Panc1 (cell line): Measurements from ENCODE around the gene HES5.

Source experiments
- POLR2AphosphoS5 ChIP-seq: IDR thresholded peaks from 2 replicates; pipeline ENCODE4 v1.6.1; 2012; ENCODE audit warnings: mild to moderate bottlenecking, low read depth, low read length, moderate library complexity
- SIN3A ChIP-seq: IDR thresholded peaks from 2 replicates; pipeline ENCODE4 v1.6.1; 2012; ENCODE audit warnings: low read depth, mild to moderate bottlenecking, low read length, moderate library complexity, borderline replicate concordance; ENCODE audit not compliant: insufficient read depth
- TCF7L2 ChIP-seq: IDR thresholded peaks from 2 replicates; pipeline ENCODE4 v1.6.1; 2011; ENCODE audit warnings: mild to moderate bottlenecking, low read depth, low read length, inconsistent platforms
- TF ChIP-seq, protein P1 (sequence below): fragments of 450-650 bp; IDR thresholded peaks from 2 replicates; pipeline ENCODE4 v1.5.1; 2017; ENCODE audit warnings: mild to moderate bottlenecking
- TF ChIP-seq, protein P2 (sequence below), 2 experiments: IDR thresholded peaks; 2 replicates each; pipeline ENCODE4 v1.6.1; 2011 to 2012; ENCODE audit warnings: low read depth in 2 of 2, control low read depth in 1 of 2, low read length in 1 of 2, mild to moderate bottlenecking in 1 of 2, moderate library complexity in 1 of 2; ENCODE audit not compliant: insufficient read depth in 1 of 2

DNA sequence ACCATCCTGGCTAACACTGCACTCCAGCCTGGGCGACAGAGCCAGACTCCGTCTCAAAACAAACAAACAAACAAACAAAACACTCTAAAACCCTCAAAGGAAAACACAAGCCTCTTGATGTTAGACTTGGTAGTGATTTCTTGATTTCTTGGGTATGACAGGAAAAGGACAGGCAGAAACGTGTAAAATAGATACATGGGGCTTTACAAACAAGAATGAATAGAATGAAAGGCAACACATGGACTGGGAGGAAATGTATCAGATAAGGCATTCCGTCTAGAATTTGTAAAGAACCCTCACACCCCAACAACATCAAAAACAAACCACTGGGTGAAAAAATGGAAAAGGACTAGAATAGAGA lies 48.7 kb upstream of the HES5 start:
- TF ChIP-seq, protein P1, sequence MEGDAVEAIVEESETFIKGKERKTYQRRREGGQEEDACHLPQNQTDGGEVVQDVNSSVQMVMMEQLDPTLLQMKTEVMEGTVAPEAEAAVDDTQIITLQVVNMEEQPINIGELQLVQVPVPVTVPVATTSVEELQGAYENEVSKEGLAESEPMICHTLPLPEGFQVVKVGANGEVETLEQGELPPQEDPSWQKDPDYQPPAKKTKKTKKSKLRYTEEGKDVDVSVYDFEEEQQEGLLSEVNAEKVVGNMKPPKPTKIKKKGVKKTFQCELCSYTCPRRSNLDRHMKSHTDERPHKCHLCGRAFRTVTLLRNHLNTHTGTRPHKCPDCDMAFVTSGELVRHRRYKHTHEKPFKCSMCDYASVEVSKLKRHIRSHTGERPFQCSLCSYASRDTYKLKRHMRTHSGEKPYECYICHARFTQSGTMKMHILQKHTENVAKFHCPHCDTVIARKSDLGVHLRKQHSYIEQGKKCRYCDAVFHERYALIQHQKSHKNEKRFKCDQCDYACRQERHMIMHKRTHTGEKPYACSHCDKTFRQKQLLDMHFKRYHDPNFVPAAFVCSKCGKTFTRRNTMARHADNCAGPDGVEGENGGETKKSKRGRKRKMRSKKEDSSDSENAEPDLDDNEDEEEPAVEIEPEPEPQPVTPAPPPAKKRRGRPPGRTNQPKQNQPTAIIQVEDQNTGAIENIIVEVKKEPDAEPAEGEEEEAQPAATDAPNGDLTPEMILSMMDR: no peak
- no peak for TF ChIP-seq TCF7L2
- TF ChIP-seq, protein P2, sequence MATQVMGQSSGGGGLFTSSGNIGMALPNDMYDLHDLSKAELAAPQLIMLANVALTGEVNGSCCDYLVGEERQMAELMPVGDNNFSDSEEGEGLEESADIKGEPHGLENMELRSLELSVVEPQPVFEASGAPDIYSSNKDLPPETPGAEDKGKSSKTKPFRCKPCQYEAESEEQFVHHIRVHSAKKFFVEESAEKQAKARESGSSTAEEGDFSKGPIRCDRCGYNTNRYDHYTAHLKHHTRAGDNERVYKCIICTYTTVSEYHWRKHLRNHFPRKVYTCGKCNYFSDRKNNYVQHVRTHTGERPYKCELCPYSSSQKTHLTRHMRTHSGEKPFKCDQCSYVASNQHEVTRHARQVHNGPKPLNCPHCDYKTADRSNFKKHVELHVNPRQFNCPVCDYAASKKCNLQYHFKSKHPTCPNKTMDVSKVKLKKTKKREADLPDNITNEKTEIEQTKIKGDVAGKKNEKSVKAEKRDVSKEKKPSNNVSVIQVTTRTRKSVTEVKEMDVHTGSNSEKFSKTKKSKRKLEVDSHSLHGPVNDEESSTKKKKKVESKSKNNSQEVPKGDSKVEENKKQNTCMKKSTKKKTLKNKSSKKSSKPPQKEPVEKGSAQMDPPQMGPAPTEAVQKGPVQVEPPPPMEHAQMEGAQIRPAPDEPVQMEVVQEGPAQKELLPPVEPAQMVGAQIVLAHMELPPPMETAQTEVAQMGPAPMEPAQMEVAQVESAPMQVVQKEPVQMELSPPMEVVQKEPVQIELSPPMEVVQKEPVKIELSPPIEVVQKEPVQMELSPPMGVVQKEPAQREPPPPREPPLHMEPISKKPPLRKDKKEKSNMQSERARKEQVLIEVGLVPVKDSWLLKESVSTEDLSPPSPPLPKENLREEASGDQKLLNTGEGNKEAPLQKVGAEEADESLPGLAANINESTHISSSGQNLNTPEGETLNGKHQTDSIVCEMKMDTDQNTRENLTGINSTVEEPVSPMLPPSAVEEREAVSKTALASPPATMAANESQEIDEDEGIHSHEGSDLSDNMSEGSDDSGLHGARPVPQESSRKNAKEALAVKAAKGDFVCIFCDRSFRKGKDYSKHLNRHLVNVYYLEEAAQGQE (IDR thresholded peaks at IDR 0.05; ENCODE audit: insufficient read depth in 1 of 2, low read depth in 2 of 2, low read length in 1 of 2): no peak
- no peak for TF ChIP-seq SIN3A
- no peak for TF ChIP-seq POLR2AphosphoS5
